CD4-positive, alpha-beta T cell treated with Interferon gamma for 1 hour (primary cell): ENCODE results near the gene CBLL1.
A peak's percentile ranks its signal among the peaks of the same experiment; 100 is the strongest.

Experiments
- DNase-seq: peaks from one replicate; pipeline ENCODE4 v3.0.0-alpha.2; 2020

The CBLL1 gene, protein sequence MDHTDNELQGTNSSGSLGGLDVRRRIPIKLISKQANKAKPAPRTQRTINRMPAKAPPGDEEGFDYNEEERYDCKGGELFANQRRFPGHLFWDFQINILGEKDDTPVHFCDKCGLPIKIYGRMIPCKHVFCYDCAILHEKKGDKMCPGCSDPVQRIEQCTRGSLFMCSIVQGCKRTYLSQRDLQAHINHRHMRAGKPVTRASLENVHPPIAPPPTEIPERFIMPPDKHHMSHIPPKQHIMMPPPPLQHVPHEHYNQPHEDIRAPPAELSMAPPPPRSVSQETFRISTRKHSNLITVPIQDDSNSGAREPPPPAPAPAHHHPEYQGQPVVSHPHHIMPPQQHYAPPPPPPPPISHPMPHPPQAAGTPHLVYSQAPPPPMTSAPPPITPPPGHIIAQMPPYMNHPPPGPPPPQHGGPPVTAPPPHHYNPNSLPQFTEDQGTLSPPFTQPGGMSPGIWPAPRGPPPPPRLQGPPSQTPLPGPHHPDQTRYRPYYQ

DNA sequence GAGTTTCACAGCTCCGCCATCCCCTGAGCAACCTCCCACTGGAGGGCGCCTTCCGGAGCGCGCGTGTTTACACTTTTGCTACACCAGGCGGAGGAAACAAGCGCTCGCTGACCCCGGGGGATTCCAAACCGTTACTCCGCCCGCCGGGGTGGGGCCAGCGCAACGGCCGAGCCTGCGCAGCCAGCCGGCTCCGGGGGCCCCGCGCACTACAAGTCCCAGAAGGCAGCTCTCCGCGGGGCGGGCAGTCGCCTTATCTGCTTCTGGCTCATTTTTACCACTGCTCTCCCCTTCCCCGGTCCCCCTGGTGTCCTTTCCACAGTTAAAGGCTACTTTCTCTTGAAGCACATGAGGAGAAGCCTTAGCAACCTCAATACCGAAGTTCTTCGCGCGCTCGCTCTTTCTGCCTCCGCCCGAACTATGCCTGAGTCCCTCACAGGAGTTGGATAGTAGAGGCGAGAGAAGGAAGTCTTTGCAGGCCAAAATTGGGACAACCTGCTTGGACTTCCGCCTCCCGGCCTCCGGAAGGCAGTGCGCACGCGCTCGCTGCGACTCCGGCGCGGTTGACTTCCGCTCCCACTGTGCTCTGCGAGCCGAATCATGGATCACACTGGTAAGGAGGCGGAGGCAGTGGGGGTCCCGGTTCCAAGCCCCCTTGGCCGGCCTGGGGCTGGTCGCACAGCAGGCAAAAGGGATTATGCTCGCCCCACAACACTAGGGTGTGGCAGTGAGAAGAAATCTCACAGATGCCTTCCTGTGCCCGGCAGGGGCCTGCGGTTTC, at the start of gene CBLL1:
Gene CBLL1 (plus strand): TSS at position 576 of the 778 bp plus-strand sequence. CDS start 22 bp downstream, at position 598.
- peak; percentile 95 for DNase-seq

DNA sequence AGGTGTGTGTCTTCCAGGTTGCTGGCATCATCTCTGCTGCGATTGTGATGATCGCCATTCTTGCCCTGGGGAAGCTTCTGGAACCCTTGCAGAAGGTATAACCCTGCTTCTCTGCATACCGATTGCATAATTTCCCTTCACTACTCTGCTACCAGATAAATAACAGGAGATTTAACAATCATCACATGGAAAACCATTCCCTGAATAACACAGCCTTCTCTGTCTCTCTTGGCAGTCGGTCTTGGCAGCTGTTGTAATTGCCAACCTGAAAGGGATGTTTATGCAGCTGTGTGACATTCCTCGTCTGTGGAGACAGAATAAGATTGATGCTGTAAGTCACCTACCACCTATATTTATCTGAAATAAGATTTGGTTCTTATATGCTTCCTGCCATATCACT, 49.6 kb upstream of the CBLL1 start:
- no peak for DNase-seq

GRCh38 chr7:107696330-107696946, 47.5 kb upstream of the CBLL1 start:
- DNase-seq: no peak

- no peak for DNase-seq
Observed at GRCh38 chr7:107697321-107698049, 46.5 kb upstream of the CBLL1 start.

- DNase-seq: no peak
Observed at GRCh38 chr7:107700570-107700969, 43.4 kb upstream of the CBLL1 start.

DNA sequence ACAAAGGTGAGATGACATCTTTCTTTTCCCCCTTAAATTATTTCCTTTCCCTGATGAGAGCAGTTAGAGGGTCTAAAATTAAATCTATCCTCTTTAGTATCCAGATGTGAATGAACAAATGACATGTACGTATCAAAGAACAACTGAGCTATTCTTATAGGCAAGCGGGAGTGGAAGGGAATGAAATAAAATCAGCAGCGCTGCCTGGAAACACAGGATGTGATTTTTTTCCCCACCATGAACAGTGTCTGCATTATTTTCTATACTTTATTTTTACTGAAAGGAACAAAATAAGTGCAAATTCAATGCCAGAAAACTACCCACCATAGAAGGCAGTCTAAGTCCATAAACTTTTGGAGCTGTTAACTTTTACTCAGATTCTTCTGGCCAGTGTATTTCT, 42.8 kb upstream of the CBLL1 start:
- no peak for DNase-seq

DNA sequence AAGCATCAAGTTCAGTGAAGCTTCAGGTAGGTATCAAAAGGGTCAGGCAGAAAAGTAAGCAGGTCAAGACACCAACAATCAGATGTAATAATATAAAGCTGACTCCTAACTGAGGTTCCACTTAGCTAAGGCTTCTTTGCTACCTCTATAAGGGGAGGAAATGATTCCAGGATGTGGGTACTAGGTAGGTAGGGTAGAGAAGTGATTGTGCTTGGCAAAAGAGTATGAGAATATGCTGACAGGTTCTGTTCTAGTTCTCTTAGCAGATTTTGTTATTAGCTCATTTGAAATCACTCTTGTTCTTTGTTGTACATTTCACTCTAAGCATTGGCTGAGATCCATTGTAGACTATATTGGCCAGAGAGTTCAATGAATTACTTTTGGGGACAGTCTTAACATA, 40.7 kb upstream of the CBLL1 start:
- DNase-seq: no peak

GRCh38 chr7:107703872-107704271, 40.1 kb upstream of the CBLL1 start:
- no peak for DNase-seq

GRCh38 chr7:107708956-107709355, 35.0 kb upstream of the CBLL1 start:
- no peak for DNase-seq

GRCh38 chr7:107711301-107711700, 32.6 kb upstream of the CBLL1 start:
- DNase-seq: no peak

- DNase-seq: no peak
Observed at GRCh38 chr7:107712025-107712424, 31.9 kb upstream of the CBLL1 start.

DNA sequence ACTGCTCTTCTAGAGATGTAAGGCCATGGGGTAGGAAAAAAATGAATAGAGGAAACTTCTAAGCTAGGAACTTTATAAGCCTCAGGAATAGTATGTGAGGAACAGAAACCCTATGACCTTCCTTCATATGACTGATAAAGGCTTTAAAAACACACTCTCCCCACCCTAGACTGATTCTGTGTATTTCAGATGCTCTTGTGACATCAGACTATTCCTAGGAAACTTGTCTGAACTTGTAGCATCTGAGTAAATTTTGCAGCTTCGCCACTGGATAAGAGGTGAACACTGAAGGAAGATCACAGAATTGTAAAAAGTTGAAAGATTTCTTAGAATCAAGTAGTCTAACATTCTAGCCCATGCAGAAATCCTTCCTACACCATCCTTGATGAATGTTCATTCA, 31.0 kb upstream of the CBLL1 start:
- no peak for DNase-seq

GRCh38 chr7:107715531-107715930, 28.4 kb upstream of the CBLL1 start:
- DNase-seq: no peak

DNA sequence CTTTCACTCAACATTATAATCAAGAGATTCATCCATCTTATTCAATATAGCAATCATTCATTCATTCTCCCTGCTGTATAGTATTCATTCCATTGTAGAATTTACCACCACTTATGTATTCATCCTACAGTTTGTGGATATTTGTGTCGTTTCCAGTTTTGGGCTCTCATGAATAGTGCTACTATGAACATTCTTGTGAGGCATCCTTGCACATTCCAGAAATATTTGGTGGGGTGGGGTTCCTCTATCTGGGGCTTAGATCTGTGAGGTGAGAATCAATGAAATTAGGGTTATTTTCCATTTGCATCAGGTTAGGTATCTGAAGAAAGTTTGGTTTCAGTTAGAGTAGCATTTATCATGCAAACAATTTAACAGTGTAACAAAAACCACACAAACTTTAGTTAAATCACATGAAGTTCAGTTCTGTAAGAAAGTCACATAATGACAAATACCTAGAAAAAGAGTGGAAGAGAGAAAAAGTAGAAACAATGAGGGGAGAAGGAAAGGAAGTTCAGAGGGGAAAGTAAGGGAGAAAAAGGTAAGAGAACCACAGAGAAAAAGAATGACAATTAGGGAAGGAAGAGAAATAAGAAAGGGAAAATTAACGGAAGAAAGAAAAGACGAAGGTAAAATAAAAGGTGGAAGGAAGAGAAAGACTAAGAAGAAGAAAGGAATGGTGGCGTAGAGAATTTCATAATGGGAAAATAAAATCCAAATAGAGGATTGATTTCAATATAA, 25.3 kb upstream of the CBLL1 start:
- no peak for DNase-seq

- no peak for DNase-seq
Observed at GRCh38 chr7:107721286-107721685, 22.7 kb upstream of the CBLL1 start.

- no peak for DNase-seq
Observed at GRCh38 chr7:107723255-107723654, 20.7 kb upstream of the CBLL1 start.

GRCh38 chr7:107725138-107725740, 18.7 kb upstream of the CBLL1 start:
- DNase-seq: peak; percentile 16

- DNase-seq: no peak
Observed at GRCh38 chr7:107726356-107727130, 17.4 kb upstream of the CBLL1 start.

DNA sequence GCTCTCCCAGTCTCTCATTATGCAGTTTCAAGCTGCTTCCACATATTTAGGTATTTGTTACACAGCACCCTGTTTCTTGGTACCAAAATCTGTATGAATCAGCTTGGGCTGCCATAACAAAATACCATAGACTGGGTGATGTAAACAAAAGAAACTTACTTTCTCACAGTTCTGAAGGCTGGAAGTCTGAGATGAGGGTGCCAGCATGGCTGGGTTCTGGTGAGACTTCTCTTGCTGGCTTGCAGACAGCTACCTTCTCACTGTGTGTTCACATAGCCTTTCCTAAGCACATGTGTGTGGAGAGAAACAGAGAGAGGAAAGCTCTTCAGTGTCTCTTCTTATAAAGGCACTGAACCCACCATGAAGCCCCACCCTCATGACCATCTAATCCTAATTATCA, 15.7 kb upstream of the CBLL1 start:
- DNase-seq: no peak

DNA sequence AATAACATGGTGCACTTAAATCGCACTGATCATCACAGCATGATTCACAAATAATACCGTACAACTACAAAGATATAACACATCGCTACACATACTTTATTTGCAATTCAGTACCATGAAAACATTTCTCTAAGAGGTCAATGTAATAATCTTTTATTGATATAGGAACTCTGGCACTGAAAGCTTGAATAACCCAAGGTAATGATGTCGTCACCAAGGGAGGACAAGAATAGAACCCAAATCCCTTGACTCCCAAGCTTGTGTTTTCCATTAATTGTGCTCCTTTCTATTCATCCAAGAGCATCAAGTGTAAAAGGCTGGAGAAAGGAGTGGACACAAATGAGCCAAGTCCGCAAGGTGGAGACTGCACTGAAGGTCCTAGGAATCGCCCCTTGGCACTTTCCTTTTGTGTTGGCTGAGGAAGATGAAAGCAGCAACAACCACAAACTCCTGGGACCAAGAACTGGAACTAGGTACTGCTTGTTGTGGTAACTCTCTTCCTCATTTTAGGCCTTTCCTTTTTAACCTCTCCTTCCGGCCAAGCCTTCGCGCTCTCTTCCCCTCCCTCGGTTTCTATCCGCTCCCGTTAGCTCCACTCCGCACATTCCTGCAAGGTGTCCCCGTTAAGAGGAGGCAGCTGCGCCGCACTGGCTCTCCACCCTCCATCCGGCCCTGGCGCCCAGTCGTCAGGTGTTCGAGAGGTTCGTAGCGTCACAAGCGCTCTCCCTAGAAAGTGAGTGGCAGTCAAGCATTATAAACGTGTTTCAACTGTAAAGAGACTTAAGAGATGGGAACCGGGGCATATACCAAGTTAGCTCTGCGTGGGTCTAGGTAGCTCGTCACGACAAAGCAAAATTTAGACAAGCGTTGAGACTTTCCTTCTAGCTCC, 1.0 kb upstream of the CBLL1 start:
- no peak for DNase-seq
